Amniotic epithelial cell (primary cell): ENCODE data around the gene LRRK1.
"Not testable (repeated sequence)": the region's sequence is repeated elsewhere in the genome, so short reads cannot be mapped to it uniquely, and the experiment has no call there.

ENCODE experiments used
- DNase-seq: peaks from one replicate; pipeline ENCODE4 v3.0.0-alpha.2; 2010; ENCODE audit warnings: low read depth

LRRK1 gene

DNA sequence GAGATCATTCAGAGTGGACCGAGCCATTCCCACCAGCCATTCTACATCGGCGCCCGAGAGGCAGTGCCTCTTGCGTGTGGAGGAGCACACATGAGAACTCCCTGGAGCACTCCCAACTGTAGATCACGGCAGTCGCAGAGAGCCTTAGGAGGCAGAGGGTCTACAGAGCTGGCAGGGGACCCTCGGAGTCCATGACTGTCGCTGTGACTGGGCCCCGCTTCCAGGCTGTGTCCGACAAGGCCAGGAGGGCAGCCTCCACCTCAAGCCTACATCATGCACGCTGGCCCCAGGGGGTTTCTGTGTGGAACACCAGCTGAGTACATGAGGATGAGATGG, 173.7 kb downstream of the LRRK1 start:
- DNase-seq, result no peak

GRCh38 chr15:101093958-101094357, 174.8 kb downstream of the LRRK1 start:
- no peak for DNase-seq

- DNase-seq, result not testable (repeated sequence)
These were observed 176.7 kb downstream of the LRRK1 start for GRCh38 chr15:101095796-101096406.

- DNase-seq, result no peak
These were observed 178.0 kb downstream of the LRRK1 start for GRCh38 chr15:101097111-101097510.

DNA sequence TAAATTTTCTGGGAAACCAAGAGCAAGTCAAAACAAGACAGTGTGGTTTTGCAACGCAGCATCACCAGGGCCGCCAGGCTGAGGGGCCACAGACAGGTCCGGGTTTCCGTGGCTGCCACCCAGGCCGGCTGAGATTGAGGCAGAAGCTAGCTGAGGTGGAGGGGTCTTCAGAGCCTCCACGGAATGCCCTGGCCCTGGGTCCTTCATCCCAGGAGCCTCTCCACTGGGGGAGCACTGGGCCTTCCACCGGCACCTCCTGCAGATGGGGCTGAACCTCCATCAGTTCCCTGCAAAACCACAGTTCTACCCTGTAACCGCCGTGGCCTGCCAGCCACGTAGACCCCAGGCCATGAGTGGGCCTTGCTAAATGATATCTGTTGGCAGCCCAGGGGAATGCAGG, 180.0 kb downstream of the LRRK1 start:
- DNase-seq, result no peak

GRCh38 chr15:101100118-101100517, 181.0 kb downstream of the LRRK1 start:
- DNase-seq, result no peak

DNA sequence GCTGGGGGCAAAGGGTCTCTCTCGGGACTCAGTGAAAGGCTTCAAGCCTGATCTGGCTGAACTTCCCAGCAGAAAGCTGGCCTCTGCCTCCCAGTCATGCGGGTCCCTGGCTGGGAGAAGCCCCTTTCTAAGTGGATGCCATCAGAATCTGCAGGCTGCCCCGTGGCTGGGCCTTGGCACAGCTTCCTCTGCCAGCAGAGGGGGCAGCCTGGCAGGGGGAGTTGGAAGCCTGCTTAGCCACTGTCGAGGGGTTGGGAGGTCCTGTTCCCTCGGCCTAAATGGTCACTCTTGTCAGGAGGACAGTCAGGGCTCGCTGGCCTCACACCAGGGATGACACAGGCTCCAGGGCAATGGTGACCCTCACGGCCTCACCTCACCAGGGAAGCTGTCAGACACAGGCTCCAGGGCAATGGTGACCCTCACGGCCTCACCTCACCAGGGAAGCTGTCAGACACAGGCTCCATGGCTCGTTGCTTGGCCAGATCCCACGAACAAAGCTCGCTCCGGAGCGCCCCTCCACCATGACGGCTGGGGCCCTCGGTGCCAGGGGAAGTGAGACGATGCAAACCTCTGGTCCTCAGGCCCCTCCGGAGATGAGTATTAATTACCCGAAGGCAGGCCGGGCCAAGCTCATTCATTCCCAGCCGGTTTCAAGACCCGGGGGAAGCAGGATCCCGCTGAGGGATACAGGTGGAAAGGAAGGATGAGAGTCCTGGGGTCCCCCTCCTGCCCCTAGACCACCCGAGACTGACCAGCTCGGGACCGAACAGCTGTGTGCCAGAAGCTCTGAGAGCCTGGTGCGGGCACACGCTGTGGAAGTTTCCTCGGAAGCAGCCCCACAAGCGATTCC, 181.7 kb downstream of the LRRK1 start:
- DNase-seq, result no peak

DNA sequence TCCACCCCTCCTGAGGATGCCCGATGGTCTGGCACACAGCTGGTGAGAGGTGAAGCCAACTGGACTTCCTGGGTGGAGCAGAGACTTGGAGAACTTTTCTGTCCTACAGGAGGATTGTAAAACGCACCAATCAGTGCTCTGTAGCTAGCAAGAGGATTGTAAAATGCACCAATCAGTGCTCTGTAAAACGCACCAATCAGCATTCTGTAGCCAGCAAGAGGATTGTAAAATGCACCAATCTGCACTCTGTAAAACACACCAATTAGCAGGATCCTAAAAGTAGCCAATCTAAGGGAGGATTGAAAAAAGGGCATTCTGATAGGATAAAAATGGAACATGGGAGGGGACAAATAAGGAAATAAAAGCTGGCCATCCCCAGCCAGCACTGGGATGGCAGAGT, 182.5 kb downstream of the LRRK1 start:
- DNase-seq, result no peak

DNA sequence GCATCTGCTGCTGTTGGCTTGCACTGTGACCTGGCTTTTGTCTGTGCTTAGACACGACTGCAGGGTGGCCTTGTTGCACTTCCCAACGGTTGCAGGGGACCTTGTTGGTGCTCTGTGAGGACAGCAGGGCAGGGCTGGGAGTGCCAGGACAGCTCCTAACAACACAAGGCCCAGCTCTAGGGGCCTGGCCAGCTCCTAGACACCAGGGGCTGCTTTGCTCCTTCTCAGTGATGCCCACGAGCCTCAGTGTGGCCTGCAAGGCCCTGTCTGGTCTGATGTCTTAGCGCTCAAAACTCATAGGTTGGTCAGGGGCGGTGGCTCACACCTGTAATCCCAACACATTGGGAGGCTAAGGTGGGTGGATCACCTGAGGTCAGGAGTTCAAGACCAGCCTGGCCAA, 183.6 kb downstream of the LRRK1 start:
- DNase-seq, result no peak

GRCh38 chr15:101103598-101103997, 184.4 kb downstream of the LRRK1 start:
- no peak for DNase-seq

- no peak for DNase-seq
These were observed 185.0 kb downstream of the LRRK1 start for GRCh38 chr15:101104141-101104540.

GRCh38 chr15:101105059-101105891, 186.1 kb downstream of the LRRK1 start:
- DNase-seq, result no peak

DNA sequence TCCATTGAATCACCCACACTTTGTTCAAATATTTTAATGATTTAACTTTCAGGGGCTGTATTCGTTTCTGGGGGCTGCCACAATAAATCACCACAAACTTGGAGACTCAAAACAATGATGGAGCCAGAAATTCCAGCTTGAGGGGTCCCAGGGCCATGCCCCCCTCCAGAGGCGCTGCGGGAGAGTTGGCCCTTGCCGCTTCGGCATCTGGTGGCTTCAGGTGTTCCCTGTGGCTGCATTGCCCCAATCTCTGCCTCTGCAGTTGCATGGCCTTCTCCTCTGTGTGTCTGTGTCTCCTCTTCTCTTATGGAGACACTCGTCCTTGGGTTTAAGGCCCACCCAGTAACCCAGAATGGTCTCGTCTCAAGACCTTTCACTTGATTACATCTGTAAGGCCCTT, 187.9 kb downstream of the LRRK1 start:
- no peak for DNase-seq

DNA sequence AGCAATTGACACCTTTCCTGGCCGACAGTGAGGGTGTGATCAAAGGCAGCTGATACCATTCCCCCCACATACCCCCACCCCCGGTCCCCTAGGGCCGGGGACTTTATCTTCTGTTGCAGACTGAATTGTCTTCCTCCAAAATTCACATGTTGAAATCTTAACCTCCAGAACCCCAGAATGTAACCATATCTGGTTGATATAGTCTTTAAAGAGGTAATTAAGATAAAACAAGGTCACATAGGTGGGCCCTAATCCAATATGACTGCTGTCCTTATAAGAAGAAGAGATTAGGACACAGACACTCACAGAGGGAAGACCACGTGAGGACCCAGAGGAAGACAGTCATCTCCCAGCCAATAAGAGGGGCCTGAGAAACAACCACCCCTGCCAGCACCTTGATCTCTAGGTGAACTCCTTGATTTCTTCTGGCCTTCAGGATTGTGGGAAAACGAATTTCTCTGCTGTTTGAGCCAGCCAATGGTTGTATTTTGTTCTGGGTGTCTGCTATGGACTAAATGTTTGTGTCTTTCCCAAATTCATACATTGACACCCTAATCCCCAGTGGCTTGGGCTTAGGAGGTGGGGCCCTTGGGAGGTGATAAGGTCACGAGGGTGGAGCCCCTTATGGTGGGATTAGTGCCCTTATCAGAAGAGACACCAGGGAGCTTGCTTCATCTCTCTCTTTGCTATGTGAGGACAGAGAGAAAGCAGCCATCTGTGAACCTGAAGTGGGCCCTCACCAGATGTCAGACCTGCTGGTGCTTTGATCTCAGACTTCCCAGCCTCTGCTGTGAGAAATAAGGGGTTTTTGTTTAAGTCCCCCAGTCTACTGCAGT, 188.7 kb downstream of the LRRK1 start:
- DNase-seq, result no peak

DNA sequence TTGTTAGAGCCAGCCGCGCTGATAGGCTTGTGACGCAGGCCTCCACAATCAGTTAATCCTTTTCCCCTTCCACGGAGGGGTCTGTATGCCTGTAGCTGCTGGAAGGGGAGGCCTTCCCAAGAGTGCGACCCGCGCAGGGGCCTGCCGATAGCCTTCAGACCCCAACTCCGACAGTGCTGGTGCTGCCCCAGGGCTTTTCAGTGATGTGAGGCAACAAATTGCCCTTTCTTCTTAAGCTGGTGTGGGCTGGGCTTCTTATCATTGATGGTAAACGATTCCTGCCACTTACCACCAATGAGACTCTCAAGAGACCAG, 189.3 kb downstream of the LRRK1 start:
- DNase-seq, result no peak

- no peak for DNase-seq
These were observed 189.6 kb downstream of the LRRK1 start for GRCh38 chr15:101108791-101109190.

DNA sequence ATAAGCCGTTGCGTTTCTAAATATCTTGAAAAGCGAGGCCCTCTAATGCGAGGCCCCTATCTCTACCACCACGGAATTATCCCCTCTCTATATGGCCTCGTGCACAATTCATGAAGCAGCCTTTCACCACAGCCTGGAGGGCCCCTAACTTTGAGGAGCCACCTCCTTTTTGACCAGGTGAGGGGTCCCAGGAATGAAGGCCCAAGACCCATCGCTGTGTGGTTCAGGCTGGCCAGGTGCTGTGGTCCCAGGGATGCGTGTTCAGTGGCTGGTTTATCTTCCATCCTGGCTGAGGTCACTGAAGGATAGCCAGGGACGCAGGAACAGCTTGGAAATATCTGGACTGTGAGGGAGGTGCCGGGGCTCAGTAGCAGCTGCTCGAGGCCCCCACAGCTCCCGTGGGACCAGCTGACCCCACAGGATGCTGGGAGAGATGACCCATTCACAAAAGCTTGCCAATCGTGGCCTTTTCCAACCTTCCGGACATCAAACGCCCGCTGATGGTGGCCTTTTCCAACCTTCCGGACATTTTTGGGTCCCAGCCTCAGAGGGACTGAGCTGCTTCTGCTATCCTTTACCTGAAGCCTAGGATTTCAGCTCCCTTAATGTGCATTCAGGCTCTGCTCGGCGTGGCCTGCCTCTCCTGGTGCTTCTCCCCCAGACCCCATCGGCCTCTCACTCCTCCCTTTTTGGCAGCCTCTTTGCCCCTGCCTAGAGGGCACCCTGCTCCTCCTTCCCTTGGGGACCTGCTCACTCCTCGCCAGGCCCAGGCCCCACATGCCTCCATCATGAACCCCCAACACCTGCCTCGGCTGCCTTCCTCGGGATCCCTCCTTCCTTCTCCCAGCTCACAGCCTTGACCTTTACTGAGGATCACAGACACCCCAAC, 191.8 kb downstream of the LRRK1 start:
- no peak for DNase-seq

DNA sequence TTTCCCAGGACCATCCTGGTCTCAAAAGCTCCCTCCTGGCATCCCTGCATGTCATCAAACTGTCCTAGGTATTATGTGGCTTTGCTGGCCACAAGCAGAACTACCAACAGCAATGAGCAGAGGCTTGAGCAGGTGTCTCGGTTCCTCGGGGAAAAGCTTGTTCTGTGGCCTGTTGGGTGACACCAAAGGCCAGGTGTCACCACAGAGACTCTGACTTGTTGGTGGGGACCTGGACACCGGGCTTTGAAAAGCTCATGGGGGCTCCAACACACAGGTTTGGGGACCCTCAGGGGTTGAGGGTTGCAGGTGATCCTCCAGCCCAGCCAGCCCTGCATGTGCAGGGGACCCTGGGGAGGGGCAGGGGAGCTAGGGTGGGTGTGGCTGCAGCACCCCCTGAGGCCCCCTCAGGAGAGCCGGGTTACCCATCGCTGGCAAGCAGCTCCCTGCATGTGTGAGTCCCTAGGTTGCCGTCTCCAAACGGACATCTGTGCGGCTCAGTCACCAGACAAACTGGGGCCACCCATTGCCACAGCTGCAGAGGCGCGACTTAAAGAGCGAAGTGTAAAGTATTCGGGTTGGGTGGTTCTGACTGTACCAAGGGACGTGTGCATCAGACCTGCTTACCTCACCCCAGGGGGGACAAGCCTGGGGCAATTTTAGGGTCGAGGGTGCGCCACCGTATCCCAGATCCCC, 192.6 kb downstream of the LRRK1 start:
- no peak for DNase-seq

DNA sequence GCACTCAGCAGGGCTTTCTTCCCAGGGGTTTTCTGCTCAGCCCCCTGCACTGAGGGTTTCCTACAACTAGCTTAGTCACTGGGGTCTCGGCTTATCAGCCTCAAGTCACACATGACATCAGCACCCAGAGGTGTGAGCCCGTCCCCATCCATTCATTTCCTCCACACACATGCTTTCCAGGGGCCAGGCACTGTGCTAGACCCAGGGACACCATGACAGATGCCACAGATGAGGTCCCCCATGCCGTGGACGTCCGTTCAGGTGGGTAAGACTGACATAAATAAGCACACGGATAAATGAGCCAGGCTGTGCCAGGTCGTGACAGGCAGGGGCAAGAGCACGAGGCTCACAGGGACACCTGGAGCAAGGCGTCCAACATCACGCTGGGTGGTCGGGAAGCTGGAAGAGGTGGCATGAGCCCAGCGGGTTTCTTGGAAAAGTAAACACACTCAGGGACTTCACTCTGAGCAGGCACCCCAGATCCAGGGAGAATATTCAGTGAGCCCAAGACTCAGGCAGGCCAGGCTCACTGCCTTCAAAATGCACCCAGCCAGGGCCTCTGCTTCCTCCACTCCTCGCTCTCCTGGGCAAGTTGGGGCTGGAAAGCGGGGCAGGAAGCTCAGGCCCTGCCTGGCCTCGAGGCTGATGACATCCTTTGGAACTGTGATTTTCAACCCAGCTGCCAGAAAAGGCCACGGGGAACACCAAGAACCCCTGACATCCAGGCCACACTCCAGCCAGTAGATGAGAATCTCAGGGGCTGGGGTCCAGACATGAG, 193.4 kb downstream of the LRRK1 start:
- DNase-seq, result no peak
